Measurements from ENCODE around the gene PDE9A.
A peak's percentile ranks its signal among the peaks of the same experiment; 100 is the strongest.

Gene PDE9A

DNA sequence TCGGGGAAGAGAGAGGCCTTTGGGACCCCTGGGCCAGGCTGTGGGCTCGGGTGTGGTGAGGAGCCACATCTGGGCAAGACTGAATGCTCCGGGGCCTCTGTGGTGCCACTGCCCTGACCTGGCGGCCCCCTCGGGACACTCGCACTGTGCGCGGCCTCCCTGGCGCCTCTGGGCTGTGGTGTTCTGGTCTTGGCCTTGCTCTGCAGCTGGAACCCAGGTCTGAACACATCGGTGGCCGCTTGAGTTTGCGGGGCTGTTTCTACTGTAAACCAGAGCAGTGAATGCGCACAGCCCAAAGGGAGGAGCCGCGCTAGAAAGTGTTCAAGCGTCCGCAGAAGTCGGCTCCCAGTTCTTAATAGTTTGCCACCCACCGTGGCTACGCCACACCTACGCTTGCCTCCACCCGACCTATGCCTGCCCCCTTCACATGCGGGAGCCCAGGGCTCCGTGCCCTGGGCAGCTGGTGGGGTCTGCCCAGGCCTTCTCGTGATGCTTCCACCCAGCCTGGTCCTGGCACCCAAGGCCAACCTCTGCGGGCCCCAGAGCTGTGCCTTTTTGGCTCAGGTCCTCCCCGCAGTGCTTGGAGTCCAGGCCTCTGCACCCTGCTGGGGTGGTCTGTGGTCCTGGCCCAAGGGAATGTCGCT lies 4.4 kb downstream of the PDE9A start:
- DNase-seq (ENCODE audit: low spot score): no peak

DNA sequence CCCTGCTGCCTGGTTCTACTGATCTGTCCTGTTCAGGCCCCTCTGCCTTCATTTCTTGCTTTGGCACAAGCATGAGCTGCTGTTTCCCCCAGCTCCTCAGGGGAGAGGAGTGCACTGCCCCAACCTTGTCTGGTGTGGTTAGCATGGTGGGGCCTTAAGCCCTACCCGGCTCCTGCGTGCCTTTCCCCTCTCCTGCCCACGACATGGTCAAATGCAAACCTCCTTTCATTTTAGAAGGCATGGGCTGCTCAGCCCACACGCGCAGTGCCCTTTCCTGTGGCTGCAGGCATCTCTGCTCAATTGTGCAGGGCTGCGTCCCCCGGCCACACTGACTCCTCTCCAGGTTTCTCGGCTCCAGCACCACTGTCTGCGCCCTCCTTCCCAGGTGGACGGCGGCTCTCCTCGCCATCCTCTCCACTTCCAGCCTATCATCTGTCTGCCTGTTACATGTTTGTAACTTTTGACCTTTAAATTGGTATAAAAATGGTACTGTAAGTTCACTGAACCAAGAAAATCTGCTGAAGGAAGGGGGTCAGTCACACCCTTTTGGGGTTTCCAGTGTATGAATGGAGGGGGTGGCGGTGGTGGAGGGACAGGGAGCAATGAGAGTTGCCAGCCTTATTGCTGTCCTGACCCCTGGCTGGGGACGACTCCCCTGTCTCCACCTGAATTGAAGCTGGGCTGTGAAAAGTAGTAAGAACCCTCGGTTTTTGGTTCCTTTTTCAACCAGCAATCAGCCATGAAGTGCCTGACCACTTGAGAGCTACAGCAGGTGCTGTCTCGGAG lies 5.1 kb downstream of the PDE9A start:
- DNase-seq (ENCODE audit: low spot score): no peak

DNA sequence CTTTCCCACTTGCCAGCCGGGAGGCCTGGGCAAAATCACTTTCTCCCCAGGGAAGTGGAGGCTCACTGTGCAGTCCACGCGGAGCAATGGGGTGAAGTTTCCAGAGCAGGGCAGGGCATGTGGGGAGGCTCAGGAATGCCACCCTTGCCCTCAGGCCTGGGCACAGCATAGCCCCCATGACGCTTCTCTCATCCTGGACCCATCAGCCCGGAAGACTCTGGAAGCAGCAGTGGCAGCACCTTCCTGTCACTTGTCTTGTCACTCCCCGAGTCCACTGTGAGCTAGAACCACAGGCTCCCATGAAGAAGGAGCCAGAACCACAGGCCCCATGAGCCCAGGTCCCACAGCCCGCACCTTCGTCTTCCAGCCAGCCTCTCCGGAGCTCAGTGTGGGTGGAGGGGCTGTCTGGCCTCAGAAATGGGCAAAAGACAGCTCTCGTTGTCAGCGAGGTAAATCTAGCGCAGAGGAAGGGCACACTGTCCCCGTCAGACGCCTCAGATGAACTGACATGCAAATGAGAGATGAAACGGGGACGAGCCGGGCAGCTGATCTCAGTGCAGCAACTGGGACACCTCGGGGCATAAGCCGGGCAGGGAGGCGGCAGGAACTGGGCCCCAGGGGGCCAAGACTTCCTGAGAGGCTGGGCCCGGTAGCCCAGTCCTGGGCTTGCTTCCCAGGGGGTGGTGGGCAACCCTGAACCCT lies 6.1 kb downstream of the PDE9A start:
- no peak for DNase-seq (ENCODE audit: low spot score)

DNA sequence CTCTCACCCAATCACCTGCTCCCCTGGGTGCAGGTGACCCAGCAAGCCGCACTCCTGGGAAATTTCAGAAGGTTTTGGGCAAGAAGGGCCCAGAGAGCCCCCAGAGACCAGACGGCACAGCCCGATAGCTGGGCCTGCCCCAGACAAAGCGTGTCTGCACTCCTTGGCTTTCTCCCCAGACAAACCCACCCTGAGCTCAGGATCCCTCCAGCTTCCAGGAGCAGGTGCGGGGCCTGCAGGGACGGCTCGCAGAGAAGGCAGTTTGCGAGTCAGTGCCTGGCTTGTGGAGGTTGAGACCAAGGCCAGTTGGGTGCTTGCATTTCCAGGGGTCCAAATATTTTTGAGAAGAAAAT lies 6.7 kb downstream of the PDE9A start:
- DNase-seq (ENCODE audit: low spot score): no peak

DNA sequence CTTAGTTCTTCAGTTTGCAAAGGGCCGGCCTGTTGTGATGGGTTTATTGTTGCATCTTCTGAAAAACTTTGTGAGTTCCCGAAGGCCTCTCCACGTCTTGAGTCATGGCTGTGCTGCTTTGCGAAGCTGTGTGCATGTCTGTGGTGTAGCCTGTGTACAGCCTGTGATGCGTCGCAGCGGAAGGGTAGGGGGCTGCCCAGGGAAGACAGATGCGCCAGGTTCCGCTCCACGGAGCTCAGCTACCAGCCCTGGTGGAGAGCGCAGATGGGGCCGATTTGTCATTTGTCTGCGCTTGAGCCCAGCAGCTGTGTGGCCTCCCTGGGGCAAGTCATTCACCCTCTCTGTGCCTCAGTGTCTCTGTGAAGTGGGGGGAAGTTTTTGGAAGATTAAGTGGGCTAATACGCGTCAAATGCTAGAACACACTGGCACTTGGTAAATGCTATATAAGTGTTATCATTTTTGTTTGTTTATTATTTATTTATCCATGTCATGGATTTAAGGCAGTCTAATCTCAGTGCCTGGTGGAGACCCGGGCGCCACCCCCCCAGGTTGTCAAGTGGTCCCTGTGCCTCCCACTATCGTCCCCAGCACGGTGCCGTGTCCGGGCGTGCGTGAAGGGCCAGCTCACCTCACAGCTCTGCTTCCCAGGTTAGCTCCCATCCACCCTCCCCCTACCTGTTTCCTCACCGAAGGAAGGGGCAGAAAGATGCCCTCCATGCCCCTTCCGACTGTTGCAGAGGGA lies 8.4 kb downstream of the PDE9A start:
- DNase-seq (ENCODE audit: low spot score): no peak

DNA sequence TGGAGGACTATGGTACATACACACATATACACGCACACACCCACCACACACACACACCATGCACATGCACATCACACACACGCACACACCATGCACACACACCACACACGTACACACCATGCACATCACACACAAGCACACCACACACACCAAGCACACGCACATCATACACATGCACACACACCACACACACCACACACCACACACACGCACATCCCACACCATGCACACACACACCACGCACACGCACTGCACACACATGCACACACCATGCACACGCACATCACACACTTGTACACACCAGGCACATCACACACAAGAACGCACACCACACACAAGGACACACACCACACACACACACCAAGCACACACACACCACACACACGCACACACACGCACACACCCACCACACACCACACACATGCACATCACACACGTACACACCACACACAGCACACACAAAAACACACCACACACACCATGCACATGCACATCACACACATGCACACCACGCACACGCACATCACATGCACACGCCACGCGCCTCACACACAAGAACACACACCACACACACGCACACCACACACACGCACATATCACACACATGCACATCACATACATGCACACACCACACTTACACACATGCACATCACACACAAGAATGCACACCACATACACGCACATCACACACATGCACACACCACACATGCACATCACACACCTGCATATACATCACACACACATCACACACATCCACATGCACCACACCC lies 9.2 kb downstream of the PDE9A start:
- DNase-seq (ENCODE audit: low spot score): no peak

DNA sequence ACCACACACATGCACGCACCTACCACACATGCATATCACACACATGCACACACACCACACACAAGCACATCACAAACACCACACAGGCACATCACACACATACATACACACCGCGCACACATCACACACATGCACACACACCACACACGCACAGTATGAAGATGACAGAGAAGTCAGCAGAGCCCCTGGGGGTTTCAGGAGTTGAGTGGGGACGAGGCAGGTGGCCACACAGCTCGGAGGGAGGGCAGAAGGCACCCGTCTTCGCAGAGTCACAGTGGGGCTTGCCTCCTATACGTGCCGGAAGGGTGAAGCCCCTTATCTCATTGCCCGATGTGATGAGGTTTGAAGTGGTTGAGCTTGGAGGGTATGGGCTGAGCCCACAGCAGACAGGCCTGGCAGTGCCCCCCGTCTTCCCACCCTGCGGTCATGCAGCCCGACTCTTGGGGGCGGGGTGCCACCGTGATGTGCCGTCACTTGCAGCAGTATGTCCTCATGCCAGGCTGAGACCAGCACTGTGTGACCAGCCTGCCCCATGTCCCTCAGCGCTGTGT lies 9.9 kb downstream of the PDE9A start:
- no peak for DNase-seq (ENCODE audit: low spot score)

DNA sequence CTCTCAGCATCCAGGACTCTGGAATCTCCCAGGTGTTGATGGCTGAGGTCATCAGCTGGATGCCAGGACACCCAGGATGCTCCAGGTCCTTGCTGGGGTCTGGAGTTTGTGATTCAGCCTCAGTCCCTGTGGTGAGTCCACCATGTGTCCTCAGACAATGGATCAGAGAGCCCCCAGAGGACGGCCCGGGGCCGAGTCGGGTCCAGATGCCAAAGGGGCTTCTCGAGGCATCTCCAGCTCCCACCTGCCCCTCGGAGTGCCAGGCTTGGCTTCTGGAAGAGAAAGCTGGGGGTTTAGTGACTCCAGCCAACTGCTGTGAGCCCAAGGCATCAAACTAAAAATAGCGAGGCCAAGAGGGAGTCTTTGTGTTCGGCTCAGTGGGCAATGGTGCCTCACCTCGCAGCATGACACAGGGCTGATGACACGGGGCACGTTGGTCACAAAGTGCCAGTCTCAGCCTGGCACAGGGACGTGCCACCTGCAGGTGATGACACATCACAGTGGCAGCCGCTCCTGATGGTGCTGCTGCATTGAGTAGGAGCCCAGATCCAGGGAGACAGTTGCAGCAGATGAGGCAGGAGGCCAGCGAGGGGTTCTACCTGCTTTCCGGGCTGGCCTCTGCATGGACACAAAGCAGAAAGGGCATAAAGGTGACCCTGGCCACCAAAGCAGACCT lies 10.6 kb downstream of the PDE9A start:
- no peak for DNase-seq (ENCODE audit: low spot score)

DNA sequence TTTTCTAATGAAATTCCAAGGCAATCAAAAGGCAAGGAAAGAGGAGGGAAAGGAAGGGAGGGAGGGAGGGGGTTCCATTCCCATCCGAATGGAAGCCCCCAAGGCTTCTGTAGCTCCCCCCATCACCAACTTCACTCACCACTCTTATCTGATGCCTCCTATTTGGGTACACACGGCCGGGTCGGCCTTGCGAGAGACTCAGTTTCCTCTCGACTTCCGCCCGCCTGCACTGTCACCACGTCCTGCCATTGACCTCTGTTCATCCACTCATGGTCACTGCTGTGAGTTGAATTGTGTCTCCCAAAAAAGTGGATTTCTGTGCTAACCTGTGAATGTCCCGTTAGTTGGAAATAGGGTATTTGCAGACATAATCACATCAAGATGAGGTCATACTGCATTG lies 11.2 kb downstream of the PDE9A start:
- DNase-seq (ENCODE audit: low spot score): no peak

DNA sequence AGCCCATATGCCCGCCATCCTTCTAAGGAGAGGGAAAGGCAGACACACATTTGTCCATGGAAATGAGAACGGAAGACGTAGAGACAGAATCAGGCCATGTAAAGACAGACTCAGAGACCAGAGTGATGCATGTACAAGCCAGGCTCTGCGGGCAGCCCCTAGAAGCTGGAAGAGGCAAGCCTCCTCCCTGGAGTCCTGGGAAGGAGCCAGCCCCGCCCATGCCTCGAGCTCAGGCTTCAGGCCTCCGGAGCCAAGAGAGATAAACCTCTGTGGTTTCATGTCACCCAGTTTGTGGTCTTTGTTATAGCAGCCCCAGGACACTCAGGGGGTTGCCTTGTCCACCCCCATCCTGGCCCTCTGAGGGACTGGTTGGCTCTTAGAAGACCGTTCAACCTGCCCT lies 11.6 kb downstream of the PDE9A start:
- no peak for DNase-seq (ENCODE audit: low spot score)

DNA sequence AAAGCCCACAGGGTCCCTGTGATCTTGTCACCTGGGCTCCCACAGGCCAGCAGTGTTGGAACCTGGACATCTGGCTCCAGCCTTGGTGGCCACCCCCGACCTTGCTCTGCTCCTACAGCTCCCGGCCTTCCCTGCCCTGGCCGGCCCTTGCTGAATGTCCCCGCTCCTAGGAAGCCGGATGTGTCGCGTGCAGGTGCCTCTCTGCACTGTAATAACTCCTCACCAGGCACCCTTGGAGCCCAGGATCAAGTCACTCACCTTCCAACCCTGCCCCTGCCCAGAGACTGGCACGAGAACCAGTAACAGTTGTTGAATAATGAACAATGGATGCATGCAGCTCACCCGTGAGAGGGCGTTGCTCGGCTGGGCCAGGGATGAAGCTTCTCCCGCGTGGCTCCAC lies 12.1 kb downstream of the PDE9A start:
- DNase-seq (ENCODE audit: low spot score): no peak

DNA sequence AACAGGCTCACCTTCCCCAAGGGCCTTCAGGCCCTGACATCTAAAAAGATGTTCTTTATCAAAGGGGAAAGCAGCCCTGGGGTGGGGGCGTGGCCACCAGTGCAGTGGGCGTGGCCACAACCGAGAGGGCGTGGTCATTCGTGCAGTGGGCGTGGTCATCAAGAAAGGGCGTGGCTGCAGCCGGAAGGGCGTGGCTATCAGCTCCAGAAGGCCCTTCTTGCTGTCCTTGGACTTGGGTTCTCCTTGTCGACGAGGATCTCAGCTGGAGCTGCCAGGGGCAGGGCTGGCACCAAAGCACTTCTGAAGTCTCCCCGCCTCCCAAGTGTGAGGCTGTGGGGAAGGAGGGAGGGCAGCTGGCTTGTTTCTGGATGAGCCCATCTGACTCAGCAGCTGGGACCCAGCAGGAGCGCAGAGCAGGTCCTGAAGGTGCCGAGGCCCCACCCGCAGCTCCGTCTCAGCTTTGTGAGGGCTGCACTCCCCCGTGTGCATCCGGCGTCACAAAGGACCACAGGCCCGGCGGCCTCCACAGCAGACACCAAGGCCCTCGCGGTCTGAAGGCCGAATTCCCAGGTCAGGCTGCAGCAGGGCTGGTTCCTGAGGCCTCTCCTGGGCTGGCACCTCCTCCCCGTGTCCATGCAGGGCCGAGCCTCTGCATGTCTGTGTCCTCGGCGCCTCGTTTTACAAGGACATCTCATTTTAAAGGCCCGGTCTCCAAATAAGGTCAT lies 12.8 kb downstream of the PDE9A start:
- peak; percentile 49 for DNase-seq (ENCODE audit: low spot score)

DNA sequence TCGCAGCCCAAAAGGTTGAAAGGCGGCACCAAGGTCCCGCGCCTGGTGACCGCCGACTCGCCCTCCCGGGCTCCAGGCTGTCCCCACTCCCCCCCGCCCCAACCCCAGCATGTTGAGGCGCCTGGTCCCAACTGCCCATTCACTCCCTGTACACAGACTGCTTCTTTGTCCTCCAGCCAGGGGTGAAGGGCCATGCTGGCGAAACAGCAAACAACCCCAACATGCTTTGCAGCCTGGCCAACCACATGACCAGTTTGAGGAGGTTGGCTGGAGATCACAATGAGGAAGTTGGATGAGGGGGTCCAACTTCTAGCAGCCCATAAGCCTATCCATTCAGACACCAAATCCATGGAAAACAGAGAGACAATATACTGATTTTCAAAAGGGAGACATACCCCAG lies 13.5 kb downstream of the PDE9A start:
- no peak for DNase-seq (ENCODE audit: low spot score)

DNA sequence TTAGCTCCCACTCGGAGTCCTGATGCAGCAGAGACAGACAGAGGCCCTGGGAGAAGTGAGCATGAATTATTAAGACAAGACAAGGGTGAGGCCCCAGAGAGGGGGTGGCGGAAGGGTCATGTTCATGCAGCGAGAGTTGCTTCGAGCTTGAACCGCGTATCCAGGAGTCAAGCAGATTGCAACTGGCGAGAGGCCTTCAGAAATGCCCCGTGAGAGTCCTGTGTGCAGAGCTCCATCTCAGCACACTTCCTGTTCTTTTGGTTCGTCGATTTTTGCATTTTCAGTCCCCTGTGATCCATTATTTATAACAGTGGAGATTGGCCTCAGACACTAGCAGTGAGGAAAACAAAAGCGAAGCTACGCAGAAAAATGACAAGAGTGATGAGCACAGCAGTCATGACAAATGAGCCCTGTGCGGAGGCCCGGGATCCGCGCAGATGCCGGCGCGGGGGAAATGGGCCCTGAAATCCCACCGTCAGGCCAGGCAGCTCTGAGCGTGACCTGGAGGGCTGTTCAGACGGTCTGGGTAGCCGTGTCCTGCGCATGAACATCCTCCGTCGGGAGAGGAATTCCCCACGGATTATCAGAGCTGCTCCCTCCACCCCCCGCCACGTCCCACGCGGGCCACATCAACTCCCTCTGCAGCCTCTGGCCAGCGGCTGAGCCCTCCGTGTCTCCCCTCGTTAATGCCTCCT lies 15.0 kb downstream of the PDE9A start:
- no peak for DNase-seq (ENCODE audit: low spot score)

DNA sequence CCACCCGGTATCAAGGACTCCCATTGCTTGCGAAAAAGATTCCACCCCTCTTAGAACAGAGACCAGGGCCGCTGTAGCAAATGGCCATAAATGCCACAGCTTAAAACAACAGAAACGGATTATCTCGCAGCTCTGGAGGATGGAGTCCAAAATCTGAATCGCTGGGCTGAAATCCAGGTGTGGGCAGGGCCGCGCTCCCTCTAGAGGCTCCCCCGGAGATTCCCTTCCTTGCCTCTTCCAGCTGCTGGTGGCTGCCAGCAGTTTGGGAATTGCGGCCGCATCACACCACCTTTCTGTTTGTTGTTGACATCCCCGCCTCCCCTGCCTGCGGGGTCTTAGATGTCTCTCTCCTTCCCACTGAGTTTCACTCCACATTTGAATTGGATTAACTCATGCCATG lies 15.6 kb downstream of the PDE9A start:
- DNase-seq (ENCODE audit: low spot score): no peak

DNA sequence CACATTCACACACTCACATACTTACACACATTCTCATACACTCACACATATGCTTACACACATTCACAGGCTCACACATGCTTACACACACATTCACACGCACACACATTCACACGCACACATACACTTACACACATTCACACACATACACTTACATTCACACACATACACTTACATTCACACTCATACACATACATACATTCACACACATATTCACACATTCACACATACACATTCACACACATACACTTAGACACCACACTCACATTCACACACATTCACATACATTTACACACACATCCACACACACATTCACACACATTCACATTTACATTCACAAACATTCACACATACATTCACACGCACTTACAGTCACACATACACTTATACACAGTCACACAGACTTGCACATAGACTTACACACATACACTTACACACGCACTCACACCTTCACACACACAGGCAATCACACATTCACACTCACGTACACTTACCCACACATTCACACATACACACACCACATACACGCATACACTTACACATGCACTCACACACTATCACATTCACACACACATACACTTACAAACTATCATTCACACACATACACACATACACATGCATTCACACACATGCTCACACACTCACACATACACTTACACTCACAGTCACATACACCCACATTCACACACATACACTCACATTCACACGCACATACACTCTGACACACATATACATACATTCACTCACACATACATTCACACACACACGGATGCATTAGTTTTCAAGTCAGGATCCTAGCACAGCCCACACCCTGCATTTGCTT lies 16.8 kb downstream of the PDE9A start:
- DNase-seq (ENCODE audit: low spot score): no peak

DNA sequence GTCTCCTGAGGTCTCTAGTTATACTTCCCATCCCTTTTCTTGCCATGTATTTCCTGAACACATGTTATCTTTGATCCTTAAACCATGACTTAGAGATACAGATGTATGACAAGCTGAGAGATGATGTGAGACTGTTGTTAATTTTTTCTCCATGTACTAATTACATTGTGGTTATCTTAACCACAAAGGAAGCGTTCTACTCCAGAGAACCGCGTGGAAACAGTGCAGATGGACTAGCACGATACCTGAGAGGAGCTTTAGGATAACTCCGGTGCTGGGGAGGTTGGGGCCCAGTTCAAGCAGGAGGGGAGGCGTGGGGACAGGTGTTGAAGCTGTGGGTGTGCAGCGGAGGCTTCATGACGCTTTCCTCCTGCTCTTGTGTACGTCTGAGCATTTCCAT lies 17.5 kb downstream of the PDE9A start:
- no peak for DNase-seq (ENCODE audit: low spot score)

DNA sequence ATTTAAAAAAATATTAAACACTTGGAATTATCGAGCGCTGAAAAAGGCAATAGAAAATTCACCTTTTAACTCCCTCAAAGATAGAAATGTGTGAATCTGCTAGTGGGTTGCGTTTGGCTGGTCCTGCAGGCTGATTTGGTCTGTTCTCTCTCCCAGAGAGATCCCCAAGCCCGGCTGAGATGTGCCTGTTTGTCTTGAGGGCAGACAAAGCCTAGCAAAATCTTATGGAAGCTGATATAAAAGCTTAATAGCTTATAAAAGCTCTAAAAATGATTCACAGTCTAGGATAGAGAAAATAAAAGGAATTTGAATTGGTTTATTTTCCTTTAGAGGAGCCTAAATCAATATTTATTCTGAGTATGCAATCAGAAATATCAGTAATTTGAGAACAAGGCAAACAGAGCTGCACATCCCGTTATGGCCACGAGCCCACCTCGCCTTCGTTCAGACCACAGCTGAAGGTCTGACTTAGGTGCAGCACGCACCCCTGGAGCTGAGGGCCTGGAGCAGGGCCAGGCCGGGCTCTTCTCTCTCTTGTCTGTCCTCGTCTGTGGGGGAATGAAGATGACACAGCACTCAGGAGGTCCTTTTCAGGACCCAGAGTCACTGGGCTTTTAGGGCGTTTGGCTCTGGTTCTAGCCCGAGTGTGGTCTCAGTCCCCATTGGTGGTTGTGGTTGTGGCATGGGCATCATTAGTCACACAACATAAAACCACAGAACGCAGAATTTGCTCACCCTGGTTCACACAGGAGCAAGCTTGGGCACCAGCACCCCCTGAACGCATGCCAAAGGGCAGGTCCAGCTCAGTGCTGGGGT lies 18.6 kb downstream of the PDE9A start:
- no peak for DNase-seq (ENCODE audit: low spot score)
